ENCODE measurements around the gene JPH2.

The JPH2 gene

DNA sequence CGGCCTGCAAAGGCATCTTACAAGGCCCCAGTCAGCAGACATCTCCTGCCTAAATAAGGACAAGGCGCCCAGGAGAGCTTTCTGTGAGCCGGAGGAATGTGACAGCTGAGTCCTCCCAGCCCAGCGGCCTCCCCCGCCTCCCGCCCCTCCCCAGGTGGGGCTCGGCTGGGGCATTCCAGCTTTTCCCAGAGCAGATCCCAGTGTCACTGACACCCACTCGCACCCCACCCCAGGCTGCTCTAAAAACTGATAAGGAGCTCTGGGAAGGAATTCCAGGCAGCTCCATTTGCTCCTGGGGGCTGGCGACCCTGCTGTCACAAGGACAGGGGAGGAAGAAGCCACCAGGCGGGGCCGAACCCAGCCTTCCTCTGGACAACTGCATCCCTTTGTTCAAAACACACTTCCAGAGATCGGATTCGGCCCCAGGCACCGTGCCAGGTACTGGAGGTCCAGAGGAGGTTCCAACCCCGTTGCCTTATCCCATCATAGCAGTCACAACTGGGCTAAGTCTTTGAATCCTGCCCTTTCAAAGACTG, 49.7 kb downstream of the JPH2 start:
- TF ChIP-seq, protein P1, sequence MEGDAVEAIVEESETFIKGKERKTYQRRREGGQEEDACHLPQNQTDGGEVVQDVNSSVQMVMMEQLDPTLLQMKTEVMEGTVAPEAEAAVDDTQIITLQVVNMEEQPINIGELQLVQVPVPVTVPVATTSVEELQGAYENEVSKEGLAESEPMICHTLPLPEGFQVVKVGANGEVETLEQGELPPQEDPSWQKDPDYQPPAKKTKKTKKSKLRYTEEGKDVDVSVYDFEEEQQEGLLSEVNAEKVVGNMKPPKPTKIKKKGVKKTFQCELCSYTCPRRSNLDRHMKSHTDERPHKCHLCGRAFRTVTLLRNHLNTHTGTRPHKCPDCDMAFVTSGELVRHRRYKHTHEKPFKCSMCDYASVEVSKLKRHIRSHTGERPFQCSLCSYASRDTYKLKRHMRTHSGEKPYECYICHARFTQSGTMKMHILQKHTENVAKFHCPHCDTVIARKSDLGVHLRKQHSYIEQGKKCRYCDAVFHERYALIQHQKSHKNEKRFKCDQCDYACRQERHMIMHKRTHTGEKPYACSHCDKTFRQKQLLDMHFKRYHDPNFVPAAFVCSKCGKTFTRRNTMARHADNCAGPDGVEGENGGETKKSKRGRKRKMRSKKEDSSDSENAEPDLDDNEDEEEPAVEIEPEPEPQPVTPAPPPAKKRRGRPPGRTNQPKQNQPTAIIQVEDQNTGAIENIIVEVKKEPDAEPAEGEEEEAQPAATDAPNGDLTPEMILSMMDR (IDR thresholded peaks at IDR 0.05; ENCODE audit: insufficient read depth, low read length): no peak
- no peak for TF ChIP-seq GABPA (IDR thresholded peaks at IDR 0.05; ENCODE audit: low read depth)
- TF ChIP-seq SPI1 (IDR thresholded peaks at IDR 0.05; ENCODE audit: borderline replicate concordance, low read depth): no peak
- TF ChIP-seq, protein P2, sequence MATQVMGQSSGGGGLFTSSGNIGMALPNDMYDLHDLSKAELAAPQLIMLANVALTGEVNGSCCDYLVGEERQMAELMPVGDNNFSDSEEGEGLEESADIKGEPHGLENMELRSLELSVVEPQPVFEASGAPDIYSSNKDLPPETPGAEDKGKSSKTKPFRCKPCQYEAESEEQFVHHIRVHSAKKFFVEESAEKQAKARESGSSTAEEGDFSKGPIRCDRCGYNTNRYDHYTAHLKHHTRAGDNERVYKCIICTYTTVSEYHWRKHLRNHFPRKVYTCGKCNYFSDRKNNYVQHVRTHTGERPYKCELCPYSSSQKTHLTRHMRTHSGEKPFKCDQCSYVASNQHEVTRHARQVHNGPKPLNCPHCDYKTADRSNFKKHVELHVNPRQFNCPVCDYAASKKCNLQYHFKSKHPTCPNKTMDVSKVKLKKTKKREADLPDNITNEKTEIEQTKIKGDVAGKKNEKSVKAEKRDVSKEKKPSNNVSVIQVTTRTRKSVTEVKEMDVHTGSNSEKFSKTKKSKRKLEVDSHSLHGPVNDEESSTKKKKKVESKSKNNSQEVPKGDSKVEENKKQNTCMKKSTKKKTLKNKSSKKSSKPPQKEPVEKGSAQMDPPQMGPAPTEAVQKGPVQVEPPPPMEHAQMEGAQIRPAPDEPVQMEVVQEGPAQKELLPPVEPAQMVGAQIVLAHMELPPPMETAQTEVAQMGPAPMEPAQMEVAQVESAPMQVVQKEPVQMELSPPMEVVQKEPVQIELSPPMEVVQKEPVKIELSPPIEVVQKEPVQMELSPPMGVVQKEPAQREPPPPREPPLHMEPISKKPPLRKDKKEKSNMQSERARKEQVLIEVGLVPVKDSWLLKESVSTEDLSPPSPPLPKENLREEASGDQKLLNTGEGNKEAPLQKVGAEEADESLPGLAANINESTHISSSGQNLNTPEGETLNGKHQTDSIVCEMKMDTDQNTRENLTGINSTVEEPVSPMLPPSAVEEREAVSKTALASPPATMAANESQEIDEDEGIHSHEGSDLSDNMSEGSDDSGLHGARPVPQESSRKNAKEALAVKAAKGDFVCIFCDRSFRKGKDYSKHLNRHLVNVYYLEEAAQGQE (IDR thresholded peaks at IDR 0.05; ENCODE audit: insufficient replicate concordance, low read depth): no peak
- no peak for TF ChIP-seq POLR2AphosphoS5 (IDR thresholded peaks at IDR 0.05; ENCODE audit: low read depth)
- Histone ChIP-seq H3K27me3 (ENCODE audit: insufficient read depth, poor library complexity, severe bottlenecking) (peaks cover 6% of the 10 kb centered on the region), H3K27ac (replicated peaks) (no peak overlapping the region), H3K4me3 (replicated peaks; ENCODE audit: insufficient read depth, low read length) (no peak overlapping the region)
- DNase-seq (ENCODE audit: low read depth in 1 of 2, low spot score in 1 of 2): no peak

DNA sequence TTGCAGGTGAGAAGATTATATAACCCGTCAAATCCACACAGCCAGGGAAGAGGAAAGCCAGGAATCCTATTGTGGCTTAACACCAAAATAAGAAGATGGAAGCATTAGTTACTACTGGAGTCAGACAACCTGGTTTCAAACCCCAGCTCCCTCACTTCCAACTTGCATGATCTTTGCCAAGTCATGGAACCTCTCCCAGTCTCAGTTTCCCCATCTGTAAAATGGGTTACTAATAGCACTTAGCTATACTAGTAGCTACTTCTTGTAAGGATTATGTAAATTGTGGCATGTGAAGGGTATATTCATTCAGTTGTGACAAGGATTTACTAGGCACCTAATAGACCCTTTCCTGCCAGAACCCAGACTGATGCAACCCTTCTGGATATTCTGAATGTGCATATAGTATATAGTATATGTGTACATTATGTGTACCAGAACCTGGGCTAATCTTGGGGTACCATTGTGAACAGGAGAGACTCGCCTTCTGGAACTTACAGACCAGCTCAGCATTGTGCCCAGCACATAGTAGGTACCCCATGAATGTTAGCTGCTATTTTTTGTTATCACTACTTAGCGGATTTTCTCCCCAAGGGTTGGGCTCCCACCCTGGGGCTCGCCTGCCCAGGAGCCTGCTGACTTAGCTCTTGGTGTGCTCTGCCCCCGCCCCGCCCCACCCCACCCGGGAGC, 50.3 kb downstream of the JPH2 start:
- no peak overlapping the region for H3K27ac ChIP-seq (replicated peaks)
- TF ChIP-seq, protein P1 (IDR thresholded peaks at IDR 0.05; ENCODE audit: insufficient read depth, low read length): no peak
- TF ChIP-seq SPI1 (IDR thresholded peaks at IDR 0.05; ENCODE audit: borderline replicate concordance, low read depth) (no peak), GABPA (IDR thresholded peaks at IDR 0.05; ENCODE audit: low read depth) (no peak), POLR2AphosphoS5 (IDR thresholded peaks at IDR 0.05; ENCODE audit: low read depth) (no peak)
- no peak overlapping the region for H3K4me3 ChIP-seq (replicated peaks; ENCODE audit: insufficient read depth, low read length)
- DNase-seq (ENCODE audit: low read depth in 1 of 2, low spot score in 1 of 2): no peak
- H3K27me3 ChIP-seq (ENCODE audit: insufficient read depth, poor library complexity, severe bottlenecking): peaks cover 6% of the 10 kb centered on the region

DNA sequence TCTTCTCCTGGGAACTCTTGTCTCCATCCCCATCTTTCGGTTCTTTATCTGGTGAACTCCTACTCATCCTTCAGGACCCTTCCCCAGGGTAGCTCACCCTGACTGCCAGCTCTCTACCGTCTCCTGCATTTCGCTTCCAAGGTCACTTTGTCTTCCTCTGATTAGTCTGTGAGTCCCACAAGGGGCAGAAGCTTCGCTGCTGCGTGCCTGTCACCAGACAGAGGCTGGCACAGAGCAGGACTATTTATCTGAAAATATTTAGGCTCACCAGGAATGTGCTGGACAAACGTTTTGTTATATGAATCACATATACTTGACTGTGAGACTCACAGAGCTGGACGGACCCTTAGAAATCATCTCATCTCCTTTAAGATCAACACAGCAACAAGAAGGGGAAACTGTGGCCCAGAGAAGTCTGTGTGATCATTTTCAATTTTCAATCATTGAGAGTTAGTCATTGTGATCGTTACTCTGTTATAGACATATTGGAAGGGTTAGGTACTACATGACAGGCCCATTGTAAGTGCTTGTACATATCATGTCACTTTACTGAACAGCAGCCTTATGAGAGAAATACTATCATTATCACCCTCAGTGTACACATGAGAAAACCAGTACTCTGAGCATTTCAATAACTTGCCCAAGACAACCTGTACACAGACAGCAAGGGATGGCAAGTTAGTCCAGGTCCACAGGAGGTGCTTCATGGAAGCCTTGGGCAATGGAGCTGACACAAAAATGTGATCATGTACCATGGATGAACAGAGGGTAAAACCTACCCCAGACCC, 51.4 kb downstream of the JPH2 start:
- H3K27me3 ChIP-seq (ENCODE audit: insufficient read depth, poor library complexity, severe bottlenecking): peaks cover 11% of the 10 kb centered on the region
- no peak for DNase-seq (ENCODE audit: low read depth in 1 of 2, low spot score in 1 of 2)
- TF ChIP-seq SPI1 (IDR thresholded peaks at IDR 0.05; ENCODE audit: borderline replicate concordance, low read depth) (no peak), POLR2AphosphoS5 (IDR thresholded peaks at IDR 0.05; ENCODE audit: low read depth) (no peak), GABPA (IDR thresholded peaks at IDR 0.05; ENCODE audit: low read depth) (no peak)
- TF ChIP-seq, protein P1 (IDR thresholded peaks at IDR 0.05; ENCODE audit: insufficient read depth, low read length): no peak
- TF ChIP-seq, protein P2 (IDR thresholded peaks at IDR 0.05; ENCODE audit: insufficient replicate concordance, low read depth): no peak
- H3K27ac ChIP-seq (replicated peaks): no peak overlapping the region
- H3K4me3 ChIP-seq (replicated peaks; ENCODE audit: insufficient read depth, low read length): no peak overlapping the region

Measured in HL-60 (cell line).